SK-N-SH treated with all-trans-retinoic acid at 6 μM for 48 hours (cell line): Measurements from ENCODE around the gene PDCD2L.

Source experiments
- ATAC-seq: fragments of 200-7000 bp; cut with Tn5 transposase; 3 replicates; pipeline ENCODE4 v1.9.1; 2020; ENCODE audit warnings: mild to moderate bottlenecking, moderate library complexity
- BACH2 ChIP-seq: fragments of 250-450 bp; sonication (Bioruptor Pico); IDR thresholded peaks from 2 replicates; pipeline ENCODE4 v1.9.0; 2021; ENCODE audit warnings: mild to moderate bottlenecking, borderline replicate concordance
- CSDC2 ChIP-seq: fragments of 250-450 bp; sonication (Bioruptor Pico); IDR thresholded peaks from 2 replicates; pipeline ENCODE4 v1.5.0; 2020; ENCODE audit warnings: mild to moderate bottlenecking, moderate library complexity
- ESRRG ChIP-seq: fragments of 250-450 bp; sonication (Bioruptor Pico); IDR thresholded peaks from 2 replicates; pipeline ENCODE4 v1.6.1; 2021; ENCODE audit warnings: mild to moderate bottlenecking
- ISL1 ChIP-seq: fragments of 250-450 bp; sonication (Bioruptor Pico); IDR thresholded peaks from 2 replicates; pipeline ENCODE4 v2.1.2; 2022; ENCODE audit warnings: mild to moderate bottlenecking, moderate library complexity
- OSR1 ChIP-seq: fragments of 250-450 bp; sonication (Bioruptor Pico); IDR thresholded peaks from 2 replicates; pipeline ENCODE4 v1.8.0; 2022; ENCODE audit warnings: moderate library complexity, mild to moderate bottlenecking, inconsistent platforms
- PATZ1 ChIP-seq: fragments of 250-450 bp; sonication (Bioruptor Pico); IDR thresholded peaks from 2 replicates; pipeline ENCODE4 v1.8.0; 2020; ENCODE audit warnings: mild to moderate bottlenecking, moderate library complexity, borderline replicate concordance
- POU6F1 ChIP-seq: fragments of 250-450 bp; sonication (Bioruptor Pico); IDR thresholded peaks from 2 replicates; pipeline ENCODE4 v1.8.0; 2021; ENCODE audit warnings: low read depth, mild to moderate bottlenecking, moderate library complexity, borderline replicate concordance
- PPARA ChIP-seq: fragments of 250-450 bp; sonication (Bioruptor Pico); IDR thresholded peaks from 2 replicates; pipeline ENCODE4 v1.5.0; 2020; ENCODE audit warnings: mild to moderate bottlenecking, borderline replicate concordance
- RARB ChIP-seq: fragments of 250-450 bp; sonication (Bioruptor Pico); IDR thresholded peaks from 2 replicates; pipeline ENCODE4 v1.8.0; 2021; ENCODE audit warnings: mild to moderate bottlenecking, moderate library complexity
- SNAI2 ChIP-seq: fragments of 250-450 bp; sonication (Bioruptor Pico); IDR thresholded peaks from 2 replicates; pipeline ENCODE4 v1.5.0; 2020; ENCODE audit warnings: mild to moderate bottlenecking, moderate library complexity
- TCF4 ChIP-seq: fragments of 250-450 bp; sonication (Bioruptor Pico); IDR thresholded peaks from 2 replicates; pipeline ENCODE4 v1.8.0; 2021; ENCODE audit warnings: mild to moderate bottlenecking, moderate library complexity, borderline replicate concordance
- TOX ChIP-seq: fragments of 250-450 bp; sonication (Bioruptor Pico); IDR thresholded peaks from 2 replicates; pipeline ENCODE4 v1.8.0; 2021; ENCODE audit warnings: mild to moderate bottlenecking, moderate library complexity, borderline replicate concordance
- ZC3H10 ChIP-seq: fragments of 250-450 bp; sonication (Bioruptor Pico); IDR thresholded peaks from 2 replicates; pipeline ENCODE4 v1.5.1; 2021; ENCODE audit warnings: mild to moderate bottlenecking, moderate library complexity
- ZFP3 ChIP-seq: fragments of 250-450 bp; sonication (Bioruptor Pico); IDR thresholded peaks from 2 replicates; pipeline ENCODE4 v1.5.0; 2020; ENCODE audit warnings: mild to moderate bottlenecking, moderate library complexity
- ZFP30 ChIP-seq: fragments of 450-650 bp; formaldehyde crosslinking; IDR thresholded peaks from 2 replicates; pipeline ENCODE4 v1.5.0; 2022; ENCODE audit warnings: mild to moderate bottlenecking, moderate library complexity
- ZNF70 ChIP-seq: fragments of 450-650 bp; formaldehyde crosslinking; IDR thresholded peaks from 2 replicates; pipeline ENCODE4 v1.5.0; 2020; ENCODE audit warnings: mild to moderate bottlenecking, moderate library complexity
- ZNF8 ChIP-seq: fragments of 450-650 bp; formaldehyde crosslinking; IDR thresholded peaks from 2 replicates; pipeline ENCODE4 v1.5.0; 2020; ENCODE audit warnings: mild to moderate bottlenecking, moderate library complexity
- TF ChIP-seq, protein P1 (sequence below): fragments of 250-450 bp; sonication (Bioruptor Pico); IDR thresholded peaks from 2 replicates; pipeline ENCODE4 v1.5.0; 2020; ENCODE audit warnings: mild to moderate bottlenecking, moderate library complexity
- TF ChIP-seq, protein P2 (sequence below): fragments of 250-450 bp; sonication (Bioruptor Pico); IDR thresholded peaks from 2 replicates; pipeline ENCODE4 v1.5.1; 2020; ENCODE audit warnings: low read depth, mild to moderate bottlenecking, moderate library complexity
- TF ChIP-seq, protein P3 (sequence below): fragments of 250-450 bp; sonication (Bioruptor Pico); IDR thresholded peaks from 2 replicates; pipeline ENCODE4 v1.5.1; 2021; ENCODE audit warnings: mild to moderate bottlenecking, moderate library complexity

Gene PDCD2L

DNA sequence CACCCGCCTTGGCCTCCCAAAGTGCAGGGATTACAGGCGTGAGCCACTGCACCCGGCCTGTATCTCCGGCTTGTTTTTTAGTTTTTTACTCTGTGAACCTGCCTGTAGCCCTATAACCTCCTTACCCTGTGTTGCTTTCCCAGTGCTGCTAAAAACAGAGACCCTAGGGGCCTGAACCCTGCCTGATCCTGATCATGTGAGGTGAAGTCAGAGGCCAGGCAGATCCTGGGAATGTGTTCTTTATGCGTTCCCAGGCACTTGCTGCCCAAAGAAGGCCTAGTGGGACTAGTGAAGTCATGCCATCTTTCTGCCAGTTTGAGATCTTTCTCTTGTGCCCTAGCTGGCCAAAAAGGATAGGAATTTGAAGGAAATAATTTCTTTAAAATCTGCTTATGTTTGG, 28.6 kb downstream of the PDCD2L start (continued):
- TF ChIP-seq, protein P1, sequence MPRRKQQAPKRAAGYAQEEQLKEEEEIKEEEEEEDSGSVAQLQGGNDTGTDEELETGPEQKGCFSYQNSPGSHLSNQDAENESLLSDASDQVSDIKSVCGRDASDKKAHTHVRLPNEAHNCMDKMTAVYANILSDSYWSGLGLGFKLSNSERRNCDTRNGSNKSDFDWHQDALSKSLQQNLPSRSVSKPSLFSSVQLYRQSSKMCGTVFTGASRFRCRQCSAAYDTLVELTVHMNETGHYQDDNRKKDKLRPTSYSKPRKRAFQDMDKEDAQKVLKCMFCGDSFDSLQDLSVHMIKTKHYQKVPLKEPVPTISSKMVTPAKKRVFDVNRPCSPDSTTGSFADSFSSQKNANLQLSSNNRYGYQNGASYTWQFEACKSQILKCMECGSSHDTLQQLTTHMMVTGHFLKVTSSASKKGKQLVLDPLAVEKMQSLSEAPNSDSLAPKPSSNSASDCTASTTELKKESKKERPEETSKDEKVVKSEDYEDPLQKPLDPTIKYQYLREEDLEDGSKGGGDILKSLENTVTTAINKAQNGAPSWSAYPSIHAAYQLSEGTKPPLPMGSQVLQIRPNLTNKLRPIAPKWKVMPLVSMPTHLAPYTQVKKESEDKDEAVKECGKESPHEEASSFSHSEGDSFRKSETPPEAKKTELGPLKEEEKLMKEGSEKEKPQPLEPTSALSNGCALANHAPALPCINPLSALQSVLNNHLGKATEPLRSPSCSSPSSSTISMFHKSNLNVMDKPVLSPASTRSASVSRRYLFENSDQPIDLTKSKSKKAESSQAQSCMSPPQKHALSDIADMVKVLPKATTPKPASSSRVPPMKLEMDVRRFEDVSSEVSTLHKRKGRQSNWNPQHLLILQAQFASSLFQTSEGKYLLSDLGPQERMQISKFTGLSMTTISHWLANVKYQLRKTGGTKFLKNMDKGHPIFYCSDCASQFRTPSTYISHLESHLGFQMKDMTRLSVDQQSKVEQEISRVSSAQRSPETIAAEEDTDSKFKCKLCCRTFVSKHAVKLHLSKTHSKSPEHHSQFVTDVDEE (CRISPR knock-in tag), result no peak
- TF ChIP-seq TCF4 (CRISPR knock-in tag), result no peak
- no peak for TF ChIP-seq OSR1 (CRISPR knock-in tag)
- no peak for TF ChIP-seq BACH2
- TF ChIP-seq PATZ1, result no peak
- TF ChIP-seq TOX, result no peak
- no peak for TF ChIP-seq ISL1 (CRISPR knock-in tag)

- ATAC-seq, result no peak
- TF ChIP-seq ESRRG, result no peak
- TF ChIP-seq, protein P2, sequence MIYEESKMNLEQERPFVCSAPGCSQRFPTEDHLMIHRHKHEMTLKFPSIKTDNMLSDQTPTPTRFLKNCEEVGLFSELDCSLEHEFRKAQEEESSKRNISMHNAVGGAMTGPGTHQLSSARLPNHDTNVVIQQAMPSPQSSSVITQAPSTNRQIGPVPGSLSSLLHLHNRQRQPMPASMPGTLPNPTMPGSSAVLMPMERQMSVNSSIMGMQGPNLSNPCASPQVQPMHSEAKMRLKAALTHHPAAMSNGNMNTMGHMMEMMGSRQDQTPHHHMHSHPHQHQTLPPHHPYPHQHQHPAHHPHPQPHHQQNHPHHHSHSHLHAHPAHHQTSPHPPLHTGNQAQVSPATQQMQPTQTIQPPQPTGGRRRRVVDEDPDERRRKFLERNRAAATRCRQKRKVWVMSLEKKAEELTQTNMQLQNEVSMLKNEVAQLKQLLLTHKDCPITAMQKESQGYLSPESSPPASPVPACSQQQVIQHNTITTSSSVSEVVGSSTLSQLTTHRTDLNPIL (CRISPR knock-in tag), result no peak
- TF ChIP-seq BACH2, result no peak
- TF ChIP-seq PPARA (CRISPR knock-in tag), result no peak
- no peak for TF ChIP-seq PATZ1
- TF ChIP-seq SNAI2 (CRISPR knock-in tag), result no peak
- TF ChIP-seq ZNF70, result no peak
- no peak for TF ChIP-seq ZNF8
- TF ChIP-seq TOX, result no peak
- TF ChIP-seq ISL1 (CRISPR knock-in tag), result no peak
- TF ChIP-seq, protein P3, sequence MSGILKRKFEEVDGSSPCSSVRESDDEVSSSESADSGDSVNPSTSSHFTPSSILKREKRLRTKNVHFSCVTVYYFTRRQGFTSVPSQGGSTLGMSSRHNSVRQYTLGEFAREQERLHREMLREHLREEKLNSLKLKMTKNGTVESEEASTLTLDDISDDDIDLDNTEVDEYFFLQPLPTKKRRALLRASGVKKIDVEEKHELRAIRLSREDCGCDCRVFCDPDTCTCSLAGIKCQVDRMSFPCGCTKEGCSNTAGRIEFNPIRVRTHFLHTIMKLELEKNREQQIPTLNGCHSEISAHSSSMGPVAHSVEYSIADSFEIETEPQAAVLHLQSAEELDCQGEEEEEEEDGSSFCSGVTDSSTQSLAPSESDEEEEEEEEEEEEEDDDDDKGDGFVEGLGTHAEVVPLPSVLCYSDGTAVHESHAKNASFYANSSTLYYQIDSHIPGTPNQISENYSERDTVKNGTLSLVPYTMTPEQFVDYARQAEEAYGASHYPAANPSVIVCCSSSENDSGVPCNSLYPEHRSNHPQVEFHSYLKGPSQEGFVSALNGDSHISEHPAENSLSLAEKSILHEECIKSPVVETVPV (CRISPR knock-in tag), result no peak
These were observed 32.5 kb downstream of the PDCD2L start for GRCh38 chr19:34436716-34437115.

DNA sequence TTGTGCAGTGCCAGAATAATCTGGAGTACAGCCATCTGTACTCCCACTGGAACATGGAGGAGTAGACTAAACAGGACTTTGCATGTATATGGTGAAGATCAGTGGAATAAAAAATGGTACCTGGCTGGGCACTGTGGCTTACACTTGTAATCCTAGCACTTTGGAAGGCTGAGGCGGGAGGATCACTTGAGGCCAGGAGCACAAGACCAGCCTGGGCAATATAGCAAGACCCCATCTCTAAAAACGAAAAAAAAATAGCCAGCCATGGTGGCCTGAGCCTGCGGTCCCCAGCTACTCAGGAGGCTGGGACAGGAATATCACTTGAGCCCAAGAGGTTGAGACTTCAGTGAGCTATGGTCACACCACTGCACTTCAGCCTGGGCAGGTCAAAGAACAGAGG, 44.0 kb downstream of the PDCD2L start:
- no peak for ATAC-seq
- TF ChIP-seq, protein P1 (CRISPR knock-in tag), result no peak
- no peak for TF ChIP-seq ZFP3 (CRISPR knock-in tag)
- no peak for TF ChIP-seq BACH2
- TF ChIP-seq, all 23 proteins: peak for 0

DNA sequence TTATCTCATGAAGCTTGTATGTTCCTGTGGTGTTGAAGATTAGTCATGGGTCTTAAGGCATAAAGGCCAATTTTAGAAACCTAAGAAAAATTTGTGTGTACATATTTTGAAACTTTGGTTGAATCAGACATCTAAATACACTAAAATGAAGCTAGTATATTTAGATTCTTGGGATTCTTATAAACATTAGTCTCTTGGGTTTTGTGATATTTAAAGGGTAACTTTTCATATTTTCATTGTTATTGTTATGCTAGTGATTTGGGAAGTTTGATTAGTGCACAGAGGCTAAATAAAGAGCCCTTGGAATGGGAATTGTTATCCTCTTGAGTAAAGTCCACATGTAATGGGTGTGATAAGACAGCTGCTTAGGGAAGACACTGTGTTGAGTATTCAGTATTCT, 48.5 kb downstream of the PDCD2L start:
- ATAC-seq, result no peak
- TF ChIP-seq OSR1 (CRISPR knock-in tag) (no peak), TOX (no peak), ZNF8 (no peak), CSDC2 (CRISPR knock-in tag) (no peak), ESRRG (no peak), ZFP30 (CRISPR knock-in tag) (no peak), RARB (CRISPR knock-in tag) (no peak), PPARA (CRISPR knock-in tag) (no peak), ZC3H10 (CRISPR knock-in tag) (no peak), BACH2 (no peak), POU6F1 (CRISPR knock-in tag) (no peak)
- TF ChIP-seq, protein P2 (CRISPR knock-in tag), result no peak
